Neuron (in vitro differentiated cells): ENCODE results near the gene FBXO44.

Experiments used
- H2AFZ ChIP-seq: one replicate; pipeline ENCODE4 v1.6.1; 2013; ENCODE audit warnings: low read depth, mild to moderate bottlenecking, inconsistent platforms, low read length, moderate library complexity
- H3K27me3 ChIP-seq: one replicate; pipeline ENCODE4 v1.6.1; 2013; ENCODE audit warnings: low read length; ENCODE audit not compliant: insufficient read depth
- H3K36me3 ChIP-seq: one replicate; pipeline ENCODE4 v1.6.1; 2013; ENCODE audit warnings: low read length; ENCODE audit not compliant: insufficient read depth
- H3K4me1 ChIP-seq: one replicate; pipeline ENCODE4 v1.6.1; 2013; ENCODE audit warnings: low read length; ENCODE audit not compliant: insufficient read depth
- H3K4me3 ChIP-seq: 2 replicates; pipeline ENCODE4 v1.5.1; 2013; ENCODE audit warnings: mild to moderate bottlenecking, low read length, moderate library complexity
- H3K9me3 ChIP-seq: one replicate; pipeline ENCODE4 v1.6.1; 2013; ENCODE audit warnings: low read length

FBXO44 gene

DNA sequence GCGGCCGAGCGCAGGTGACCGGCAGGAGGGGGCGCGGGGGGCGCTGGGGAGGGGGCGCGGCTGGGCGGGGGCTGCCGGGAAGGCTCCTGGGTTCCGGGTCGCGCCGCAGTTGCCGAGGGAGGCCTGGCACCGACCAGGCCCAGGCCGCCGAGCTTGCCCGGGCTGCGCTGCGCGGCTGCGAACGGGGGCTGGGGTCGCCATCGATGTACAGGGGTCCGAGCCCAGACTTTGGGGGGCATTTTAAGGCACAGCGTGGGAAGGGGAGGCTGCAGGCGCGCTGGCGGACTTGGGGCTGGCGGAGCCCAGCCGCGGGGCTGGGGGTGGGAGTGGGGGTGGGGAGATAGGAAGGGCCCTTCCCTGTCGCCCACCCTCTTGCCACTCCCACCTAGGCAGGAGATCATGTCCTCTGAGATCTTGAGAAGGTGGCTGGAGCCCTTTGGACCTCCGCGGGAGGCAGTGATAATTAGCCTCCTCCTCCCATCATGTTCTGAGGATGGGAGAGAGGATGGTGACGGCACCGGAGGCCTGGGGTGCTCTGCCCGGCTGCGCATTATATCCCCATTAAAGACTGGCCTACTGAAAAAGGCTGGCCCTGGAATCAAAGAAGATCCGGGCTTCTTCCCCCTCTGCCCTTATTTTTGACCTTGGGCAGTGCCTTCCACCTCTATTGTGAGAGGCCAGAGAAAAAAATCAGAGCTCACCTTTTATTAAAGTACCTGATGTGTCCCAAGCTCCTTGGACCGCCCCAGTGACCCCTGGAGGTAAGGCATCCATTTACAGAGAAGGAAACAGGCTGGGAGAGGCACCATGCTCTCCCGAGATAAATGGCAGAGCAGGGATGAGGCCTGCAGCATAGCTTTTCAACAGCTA is 497 bp downstream of the FBXO44 start:
- peaks cover 13% of the 10 kb centered on the region for H3K36me3 ChIP-seq
- H2AFZ ChIP-seq, result no peak overlapping the region
- peak overlapping the region; percentile 80 for H3K4me3 ChIP-seq
- H3K27me3 ChIP-seq, result peaks cover 31% of the 10 kb centered on the region
- H3K9me3 ChIP-seq, result no peaks in the 10 kb centered on the region
- peaks cover 7% of the 10 kb centered on the region for H3K4me1 ChIP-seq

DNA sequence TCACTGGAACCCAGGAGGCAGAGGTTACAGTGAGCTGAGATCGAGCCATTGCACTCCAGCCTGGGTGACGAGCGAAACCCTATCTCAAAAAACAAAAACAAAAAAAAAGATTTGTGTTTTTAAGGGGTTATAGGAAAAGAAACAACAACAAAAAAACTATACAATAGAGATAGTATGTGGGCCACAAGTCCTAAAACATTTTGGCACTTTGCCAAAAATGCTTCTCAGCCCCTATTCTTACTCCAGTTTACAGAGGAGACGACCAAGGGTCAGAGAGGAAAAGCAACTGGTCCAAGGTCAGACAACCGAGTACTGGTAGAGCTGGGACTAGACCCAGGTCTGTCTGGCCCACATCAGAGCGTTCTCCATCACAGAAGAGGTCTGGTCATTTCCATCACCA is 3.0 kb downstream of the FBXO44 start:
- peaks cover 11% of the 10 kb centered on the region for H3K27me3 ChIP-seq
- H3K36me3 ChIP-seq, result peaks cover 13% of the 10 kb centered on the region
- no peak overlapping the region for H2AFZ ChIP-seq
- H3K4me1 ChIP-seq, result peaks cover 7% of the 10 kb centered on the region
- H3K9me3 ChIP-seq, result no peaks in the 10 kb centered on the region
- no peak overlapping the region for H3K4me3 ChIP-seq

DNA sequence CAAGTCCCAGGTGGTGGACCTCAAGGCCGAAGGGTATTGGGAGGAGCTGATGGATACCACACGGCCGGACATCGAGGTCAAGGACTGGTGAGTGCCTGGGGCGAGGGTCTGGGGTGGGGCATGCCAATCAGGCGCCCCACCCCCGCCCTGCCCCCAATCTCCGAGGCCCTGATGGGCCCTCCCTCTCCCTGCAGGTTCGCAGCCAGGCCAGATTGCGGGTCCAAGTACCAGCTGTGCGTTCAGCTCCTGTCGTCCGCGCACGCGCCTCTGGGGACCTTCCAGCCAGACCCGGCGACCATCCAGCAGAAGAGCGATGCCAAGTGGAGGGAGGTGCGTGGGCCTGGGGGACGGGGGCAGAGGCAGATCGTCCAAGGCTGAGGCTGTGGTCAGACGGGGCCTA is 3.9 kb downstream of the FBXO44 start:
- Histone ChIP-seq H3K4me1 (peaks cover 7% of the 10 kb centered on the region), H3K36me3 (peaks cover 13% of the 10 kb centered on the region), H3K27me3 (peaks cover 5% of the 10 kb centered on the region), H3K4me3 (no peak overlapping the region), H2AFZ (no peak overlapping the region), H3K9me3 (no peaks in the 10 kb centered on the region)

DNA sequence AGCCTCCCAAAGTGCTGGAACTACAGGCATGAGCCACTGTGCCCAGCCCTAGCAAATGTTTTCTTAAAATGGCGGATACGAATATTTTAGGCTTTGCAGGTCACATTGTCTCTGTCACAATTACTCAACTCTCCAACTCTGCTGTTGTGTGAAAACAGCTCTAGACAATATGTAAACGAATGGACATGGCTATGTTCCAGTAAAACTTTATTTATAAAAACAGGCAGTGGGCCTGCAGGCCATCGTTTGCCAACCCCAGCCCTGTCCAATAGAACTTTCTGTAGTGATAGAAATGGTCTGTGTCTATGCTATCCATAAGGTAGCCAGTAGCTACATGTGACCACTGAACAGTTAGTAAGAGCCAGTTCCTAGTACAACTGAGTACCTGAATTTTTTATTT is 5.1 kb downstream of the FBXO44 start:
- H3K4me1 ChIP-seq, result peaks cover 7% of the 10 kb centered on the region
- peaks cover 13% of the 10 kb centered on the region for H3K36me3 ChIP-seq
- H3K4me3 ChIP-seq, result no peak overlapping the region
- no peaks in the 10 kb centered on the region for H3K27me3 ChIP-seq
- H2AFZ ChIP-seq, result no peak overlapping the region
- H3K9me3 ChIP-seq, result no peaks in the 10 kb centered on the region

DNA sequence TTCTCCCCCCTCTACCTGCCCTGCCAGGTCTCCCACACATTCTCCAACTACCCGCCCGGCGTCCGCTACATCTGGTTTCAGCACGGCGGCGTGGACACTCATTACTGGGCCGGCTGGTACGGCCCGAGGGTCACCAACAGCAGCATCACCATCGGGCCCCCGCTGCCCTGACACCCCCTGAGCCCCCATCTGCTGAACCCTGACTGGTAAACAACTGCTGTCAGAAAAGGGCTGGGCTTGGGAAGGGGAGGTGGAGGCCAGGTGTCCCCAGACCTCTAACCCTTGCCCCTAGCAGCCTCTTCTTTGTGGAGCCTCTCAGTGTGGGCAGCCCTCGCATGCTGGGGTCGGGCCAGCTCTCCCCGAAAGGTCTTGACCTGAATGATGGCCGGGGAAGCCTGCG is 6.4 kb downstream of the FBXO44 start:
- Histone ChIP-seq H3K27me3 (no peaks in the 10 kb centered on the region), H3K9me3 (no peaks in the 10 kb centered on the region), H3K36me3 (peaks cover 13% of the 10 kb centered on the region), H2AFZ (no peak overlapping the region), H3K4me1 (no peaks in the 10 kb centered on the region), H3K4me3 (no peak overlapping the region)

DNA sequence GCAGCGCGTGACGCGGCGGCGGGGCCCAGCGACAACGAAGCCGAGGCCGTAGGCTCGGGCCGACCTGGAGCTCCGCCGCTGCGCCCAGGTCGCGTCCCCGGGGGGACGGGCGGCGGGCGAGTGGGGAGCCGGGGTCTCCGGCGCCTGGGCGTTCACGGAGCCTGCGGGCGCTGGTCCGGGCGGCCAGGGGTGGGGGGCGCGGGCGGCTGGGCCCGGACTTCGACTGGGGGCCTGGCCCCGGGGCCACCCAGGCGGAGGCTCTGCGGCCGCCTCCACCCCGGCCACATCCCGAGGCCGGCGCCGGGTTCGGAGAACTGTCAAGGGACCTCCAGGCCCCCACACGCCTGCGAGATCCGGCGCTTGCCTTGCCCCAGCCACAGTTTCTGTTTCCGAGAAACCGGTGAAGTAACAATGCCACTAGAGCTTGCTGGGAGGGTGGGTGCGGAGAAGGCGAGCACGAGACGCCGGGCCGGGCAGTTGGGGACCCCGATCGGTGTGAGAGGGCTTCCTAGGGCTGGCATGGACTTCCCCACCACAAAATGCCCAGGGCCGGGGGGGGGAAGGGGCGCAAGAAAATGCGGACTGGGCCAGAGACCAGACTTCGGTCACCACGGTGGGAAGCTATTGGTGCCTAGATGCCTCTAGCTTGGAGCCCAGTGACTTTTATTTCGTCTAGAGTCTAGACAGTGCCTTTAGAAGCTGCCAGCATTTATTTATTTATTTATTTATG is 9.8 kb downstream of the FBXO44 start:
- Histone ChIP-seq H2AFZ (no peak overlapping the region), H3K27me3 (no peaks in the 10 kb centered on the region), H3K9me3 (no peaks in the 10 kb centered on the region), H3K4me3 (no peak overlapping the region), H3K4me1 (peaks cover 3% of the 10 kb centered on the region), H3K36me3 (peaks cover 10% of the 10 kb centered on the region)

- Histone ChIP-seq H3K27me3 (no peaks in the 10 kb centered on the region), H3K9me3 (no peaks in the 10 kb centered on the region), H3K4me1 (peaks cover 3% of the 10 kb centered on the region), H3K36me3 (peaks cover 40% of the 10 kb centered on the region), H2AFZ (no peak overlapping the region), H3K4me3 (no peak overlapping the region)
These were observed 13.8 kb downstream of the FBXO44 start for GRCh38 chr1:11668516-11668915.

DNA sequence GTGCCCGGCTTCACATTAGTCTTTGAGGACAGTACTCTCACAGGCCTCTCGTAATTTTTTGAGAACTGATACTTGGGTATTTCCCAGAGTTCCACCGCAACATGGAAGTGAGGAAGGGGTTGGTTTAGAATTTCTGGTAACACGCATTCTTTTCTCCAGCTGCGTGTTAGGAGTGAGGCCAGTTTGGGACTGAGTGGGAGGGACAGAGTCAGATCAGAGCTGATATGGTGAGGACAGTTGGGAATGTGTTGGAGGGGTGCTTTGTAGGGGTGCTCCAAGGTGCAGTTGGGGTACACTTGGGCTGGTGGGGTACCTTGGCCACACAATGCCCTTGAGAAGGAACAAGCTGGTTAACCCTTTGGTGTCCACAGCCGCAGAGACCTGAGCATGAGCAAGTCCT is 16.1 kb downstream of the FBXO44 start:
- peaks cover 59% of the 10 kb centered on the region for H3K36me3 ChIP-seq
- H3K9me3 ChIP-seq, result no peaks in the 10 kb centered on the region
- no peak overlapping the region for H3K4me3 ChIP-seq
- no peak overlapping the region for H2AFZ ChIP-seq
- H3K4me1 ChIP-seq, result peaks cover 3% of the 10 kb centered on the region
- no peaks in the 10 kb centered on the region for H3K27me3 ChIP-seq

GRCh38 chr1:11671205-11671543 is 16.5 kb downstream of the FBXO44 start:
- Histone ChIP-seq H3K4me3 (no peak overlapping the region), H3K27me3 (no peaks in the 10 kb centered on the region), H3K4me1 (peaks cover 3% of the 10 kb centered on the region), H3K36me3 (peaks cover 62% of the 10 kb centered on the region), H3K9me3 (no peaks in the 10 kb centered on the region), H2AFZ (no peak overlapping the region)

- no peak overlapping the region for H3K4me3 ChIP-seq
- no peaks in the 10 kb centered on the region for H3K27me3 ChIP-seq
- H3K4me1 ChIP-seq, result peaks cover 3% of the 10 kb centered on the region
- no peaks in the 10 kb centered on the region for H3K9me3 ChIP-seq
- no peak overlapping the region for H2AFZ ChIP-seq
- peaks cover 68% of the 10 kb centered on the region for H3K36me3 ChIP-seq
These were observed 17.0 kb downstream of the FBXO44 start for GRCh38 chr1:11671544-11672286.

GRCh38 chr1:11673089-11673769 is 18.6 kb downstream of the FBXO44 start:
- H3K9me3 ChIP-seq, result no peaks in the 10 kb centered on the region
- peaks cover 70% of the 10 kb centered on the region for H3K36me3 ChIP-seq
- H3K4me3 ChIP-seq, result no peak overlapping the region
- H2AFZ ChIP-seq, result no peak overlapping the region
- H3K4me1 ChIP-seq, result peaks cover 3% of the 10 kb centered on the region
- no peaks in the 10 kb centered on the region for H3K27me3 ChIP-seq

GRCh38 chr1:11674488-11674887 is 19.8 kb downstream of the FBXO44 start:
- no peak overlapping the region for H2AFZ ChIP-seq
- no peak overlapping the region for H3K4me3 ChIP-seq
- H3K9me3 ChIP-seq, result no peaks in the 10 kb centered on the region
- no peaks in the 10 kb centered on the region for H3K27me3 ChIP-seq
- H3K4me1 ChIP-seq, result peaks cover 3% of the 10 kb centered on the region
- H3K36me3 ChIP-seq, result peaks cover 71% of the 10 kb centered on the region
